ENCODE data around the gene LALBA.

DNA sequence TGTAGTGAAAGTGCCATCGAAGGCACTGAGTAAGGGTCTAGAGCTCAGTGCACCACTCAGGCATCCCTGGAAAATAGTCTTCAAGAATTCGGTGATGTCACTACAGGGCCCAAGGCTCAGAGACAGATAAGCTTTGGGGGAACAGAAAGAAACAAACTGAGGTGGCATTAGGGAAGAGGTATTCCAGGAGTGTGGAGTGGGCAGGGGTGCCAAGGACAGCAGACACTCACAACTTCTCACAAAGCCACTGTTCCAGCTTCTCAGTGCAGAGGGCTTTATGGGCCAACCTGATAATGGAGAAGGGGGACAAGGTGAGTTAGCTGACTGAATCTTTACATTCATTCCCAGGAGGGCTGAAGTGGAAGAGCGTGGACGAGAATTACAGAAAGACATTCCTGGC is 2.1 kb downstream of the LALBA start:
- TF ChIP-seq, protein P1, sequence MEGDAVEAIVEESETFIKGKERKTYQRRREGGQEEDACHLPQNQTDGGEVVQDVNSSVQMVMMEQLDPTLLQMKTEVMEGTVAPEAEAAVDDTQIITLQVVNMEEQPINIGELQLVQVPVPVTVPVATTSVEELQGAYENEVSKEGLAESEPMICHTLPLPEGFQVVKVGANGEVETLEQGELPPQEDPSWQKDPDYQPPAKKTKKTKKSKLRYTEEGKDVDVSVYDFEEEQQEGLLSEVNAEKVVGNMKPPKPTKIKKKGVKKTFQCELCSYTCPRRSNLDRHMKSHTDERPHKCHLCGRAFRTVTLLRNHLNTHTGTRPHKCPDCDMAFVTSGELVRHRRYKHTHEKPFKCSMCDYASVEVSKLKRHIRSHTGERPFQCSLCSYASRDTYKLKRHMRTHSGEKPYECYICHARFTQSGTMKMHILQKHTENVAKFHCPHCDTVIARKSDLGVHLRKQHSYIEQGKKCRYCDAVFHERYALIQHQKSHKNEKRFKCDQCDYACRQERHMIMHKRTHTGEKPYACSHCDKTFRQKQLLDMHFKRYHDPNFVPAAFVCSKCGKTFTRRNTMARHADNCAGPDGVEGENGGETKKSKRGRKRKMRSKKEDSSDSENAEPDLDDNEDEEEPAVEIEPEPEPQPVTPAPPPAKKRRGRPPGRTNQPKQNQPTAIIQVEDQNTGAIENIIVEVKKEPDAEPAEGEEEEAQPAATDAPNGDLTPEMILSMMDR (conservative IDR thresholded peaks at IDR 0.05): no peak
- no peak for TF ChIP-seq ZFX (IDR thresholded peaks at IDR 0.05)

Data from C4-2B (cell line).